ENCODE data around the gene HOXD12.

DNA sequence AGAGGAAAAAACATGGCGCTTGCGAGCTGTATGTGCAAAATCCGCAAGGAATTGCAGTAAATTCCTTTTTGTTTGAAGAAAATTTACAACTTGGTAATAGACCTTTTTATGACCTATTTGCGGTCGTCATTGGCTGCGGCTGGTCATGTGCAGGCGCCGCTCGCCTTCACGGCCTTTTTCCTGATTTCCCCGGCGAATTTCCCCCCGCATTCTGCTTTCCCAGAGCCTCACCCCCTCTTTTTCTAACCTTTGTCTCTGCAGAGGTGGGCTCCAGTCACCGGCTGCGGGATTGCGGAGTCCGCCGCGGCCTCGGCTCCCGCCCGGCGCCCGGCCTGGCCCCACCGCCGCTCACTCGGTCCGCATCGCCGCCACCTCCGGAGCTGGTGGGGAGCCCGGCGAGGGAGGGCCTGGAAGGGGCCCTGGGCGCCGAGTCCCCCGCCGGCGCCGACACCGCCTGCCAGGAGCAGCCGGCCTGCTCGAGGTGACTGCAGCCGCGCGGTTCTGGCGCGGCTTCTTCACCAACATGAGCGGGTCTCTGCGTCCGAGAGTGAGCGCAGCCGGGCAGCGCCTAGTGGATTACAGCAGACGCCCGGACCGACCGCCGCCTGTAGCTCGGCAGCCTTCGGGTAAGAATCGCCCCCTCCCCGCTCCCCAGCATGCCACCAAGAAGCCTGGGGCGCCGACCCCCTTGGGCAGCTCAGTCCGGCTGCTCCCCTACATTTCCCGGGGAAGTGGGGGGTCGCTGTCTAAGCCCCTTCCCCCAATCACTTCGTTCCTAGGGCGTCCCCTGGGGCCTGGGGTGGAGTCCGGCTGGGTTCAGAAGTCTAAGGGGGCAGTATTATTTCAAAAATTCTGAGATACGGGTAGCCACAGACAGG is 37.0 kb downstream of the HOXD12 start:
- TF ChIP-seq, protein P1, sequence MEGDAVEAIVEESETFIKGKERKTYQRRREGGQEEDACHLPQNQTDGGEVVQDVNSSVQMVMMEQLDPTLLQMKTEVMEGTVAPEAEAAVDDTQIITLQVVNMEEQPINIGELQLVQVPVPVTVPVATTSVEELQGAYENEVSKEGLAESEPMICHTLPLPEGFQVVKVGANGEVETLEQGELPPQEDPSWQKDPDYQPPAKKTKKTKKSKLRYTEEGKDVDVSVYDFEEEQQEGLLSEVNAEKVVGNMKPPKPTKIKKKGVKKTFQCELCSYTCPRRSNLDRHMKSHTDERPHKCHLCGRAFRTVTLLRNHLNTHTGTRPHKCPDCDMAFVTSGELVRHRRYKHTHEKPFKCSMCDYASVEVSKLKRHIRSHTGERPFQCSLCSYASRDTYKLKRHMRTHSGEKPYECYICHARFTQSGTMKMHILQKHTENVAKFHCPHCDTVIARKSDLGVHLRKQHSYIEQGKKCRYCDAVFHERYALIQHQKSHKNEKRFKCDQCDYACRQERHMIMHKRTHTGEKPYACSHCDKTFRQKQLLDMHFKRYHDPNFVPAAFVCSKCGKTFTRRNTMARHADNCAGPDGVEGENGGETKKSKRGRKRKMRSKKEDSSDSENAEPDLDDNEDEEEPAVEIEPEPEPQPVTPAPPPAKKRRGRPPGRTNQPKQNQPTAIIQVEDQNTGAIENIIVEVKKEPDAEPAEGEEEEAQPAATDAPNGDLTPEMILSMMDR (IDR thresholded peaks at IDR 0.05; ENCODE audit: low read length) = no peak
- TF ChIP-seq EZH2 (IDR thresholded peaks at IDR 0.05; ENCODE audit: borderline replicate concordance, low read length) = no peak
